OCI-LY3 (cell line): ENCODE data around the gene ACACB.

Experiments
- CTCF ChIP-seq: fragments of 200-600, 300-600 bp; sonication (generic); IDR thresholded peaks from 2 replicates; pipeline ENCODE4 v1.5.1; 2014; ENCODE audit warnings: antibody characterized with exemption, low read length, low read depth
- EZH2phosphoT487 ChIP-seq: fragments of 200-600 bp; shearing (Covaris generic); IDR thresholded peaks from 2 replicates; pipeline ENCODE4 v1.6.1; 2018; ENCODE audit warnings: antibody characterized with exemption, mixed run types, low read depth

GRCh38 chr12:109112720-109113465, 3.5 kb upstream of the ACACB start:
- TF ChIP-seq CTCF: no peak
- no peak for TF ChIP-seq EZH2phosphoT487
